ENCODE measurements around the gene SNX33. TPM values are rescaled to one million over a fixed set of nuclear protein-coding genes. Genes with fewer than 3 reads are reported as not detected.
"Not testable (repeated sequence)": the region's sequence is repeated elsewhere in the genome, so short reads cannot be mapped to it uniquely, and the experiment has no call there.

The SNX33 gene
- total and polyA plus RNA-seq, 7 donors = 3.5 to 8.0 (median 3.9) TPM

- Histone ChIP-seq H3K4me3 (no peak overlapping the region), H3K4me1 (peaks cover 35% of the 10 kb centered on the region), H3K27me3 (ENCODE audit: insufficient read depth in 3 of 3, low read length in 2 of 3) (no peaks in the 10 kb centered on the region), H3K36me3 (ENCODE audit: insufficient read depth in 1 of 2, low read depth in 1 of 2) (peaks cover 0 to 25% of the 10 kb centered on the region in 2 donors), H3K9me3 (no peaks in the 10 kb centered on the region), H3K27ac (no peak overlapping the region)
- intact Hi-C loops (cut with DNase I) = loop anchor here in 1 of 2 donors (10.0 kb wide), 1 partner anchor 162 kb away; no protein-coding TSS in a partner anchor
- TF ChIP-seq CTCF (IDR thresholded peaks at IDR 0.05) = no peak
- ATAC-seq = no peak
- DNase-seq = no peak
- WGBS, 3 donors = 78 to 87% (median 78%) methylated on average over 29 to 30 of the region's 30 CpGs
Measured at GRCh38 chr15:75676688-75677464, 29.2 kb downstream of the SNX33 start.

GRCh38 chr15:75677465-75678323, 30.0 kb downstream of the SNX33 start:
- H3K4me3 ChIP-seq = no peak overlapping the region
- no peaks in the 10 kb centered on the region for H3K27me3 ChIP-seq (ENCODE audit: insufficient read depth in 3 of 3, low read length in 2 of 3)
- DNase-seq = no peak
- 84 to 88% (median 86%) methylated on average over 15 to 16 of the region's 16 CpGs for WGBS, 3 donors
- H3K4me1 ChIP-seq = peaks cover 35% of the 10 kb centered on the region
- no peak for TF ChIP-seq CTCF (IDR thresholded peaks at IDR 0.05)
- H3K36me3 ChIP-seq (ENCODE audit: insufficient read depth in 1 of 2, low read depth in 1 of 2) = peaks cover 0 to 33% of the 10 kb centered on the region in 2 donors
- H3K27ac ChIP-seq = no peak overlapping the region
- intact Hi-C loops (cut with DNase I) = loop anchor here in 1 of 2 donors (10.0 kb wide), 1 partner anchor 163 kb away; no protein-coding TSS in a partner anchor
- ATAC-seq = no peak
- H3K9me3 ChIP-seq = no peaks in the 10 kb centered on the region

GRCh38 chr15:75678324-75678690, 30.6 kb downstream of the SNX33 start:
- Histone ChIP-seq H3K4me1 (peaks cover 29% of the 10 kb centered on the region), H3K36me3 (ENCODE audit: insufficient read depth in 1 of 2, low read depth in 1 of 2) (peaks cover 0 to 35% of the 10 kb centered on the region in 2 donors)
- H3K4me3 ChIP-seq; DNase-seq; H3K9me3 ChIP-seq; ATAC-seq; H3K27me3 ChIP-seq (ENCODE audit: insufficient read depth in 3 of 3, low read length in 2 of 3); H3K27ac ChIP-seq: not testable (repeated sequence)
- 93 to 97% (median 95%) methylated on average over 6 of the region's 6 CpGs for WGBS, 3 donors
- intact Hi-C loops (cut with DNase I) = loop anchor here in 1 of 2 donors (10.0 kb wide), 1 partner anchor 164 kb away; no protein-coding TSS in a partner anchor

- no peak for TF ChIP-seq CTCF (IDR thresholded peaks at IDR 0.05)
- no peak overlapping the region for H3K27ac ChIP-seq
Measured at GRCh38 chr15:75680007-75680789, 32.5 kb downstream of the SNX33 start.

More at GRCh38 chr15:75680007-75680789, 32.5 kb downstream of the SNX33 start:
- intact Hi-C loops (cut with DNase I) = loop anchor here in 1 of 2 donors (5.0 kb wide), 1 partner anchor 313 kb away; the partner anchor contains the start of gene MAN2C1
- ATAC-seq (no peak), DNase-seq (no peak)
- Histone ChIP-seq H3K9me3 (no peaks in the 10 kb centered on the region), H3K36me3 (ENCODE audit: insufficient read depth in 1 of 2, low read depth in 1 of 2) (peaks cover 0 to 44% of the 10 kb centered on the region in 2 donors), H3K4me3 (no peak overlapping the region), H3K4me1 (peaks cover 10% of the 10 kb centered on the region), H3K27me3 (ENCODE audit: insufficient read depth in 3 of 3, low read length in 2 of 3) (no peaks in the 10 kb centered on the region)
- 77 to 86% (median 82%) methylated on average over 11 of the region's 11 CpGs for WGBS, 3 donors

Measured in psoas muscle (tissue), 8 donors.